GM21786 (cell line): Measurements from ENCODE around the gene THBS2.
"Not testable (repeated sequence)": the region's sequence is repeated elsewhere in the genome, so short reads cannot be mapped to it uniquely, and the experiment has no call there.

ENCODE experiments used
- ATAC-seq: cut with Tn5 transposase; IDR thresholded peaks from one replicate; pipeline ENCODE4 v1.9.1; 2021; ENCODE audit not compliant: unreplicated experiment

The THBS2 gene

DNA sequence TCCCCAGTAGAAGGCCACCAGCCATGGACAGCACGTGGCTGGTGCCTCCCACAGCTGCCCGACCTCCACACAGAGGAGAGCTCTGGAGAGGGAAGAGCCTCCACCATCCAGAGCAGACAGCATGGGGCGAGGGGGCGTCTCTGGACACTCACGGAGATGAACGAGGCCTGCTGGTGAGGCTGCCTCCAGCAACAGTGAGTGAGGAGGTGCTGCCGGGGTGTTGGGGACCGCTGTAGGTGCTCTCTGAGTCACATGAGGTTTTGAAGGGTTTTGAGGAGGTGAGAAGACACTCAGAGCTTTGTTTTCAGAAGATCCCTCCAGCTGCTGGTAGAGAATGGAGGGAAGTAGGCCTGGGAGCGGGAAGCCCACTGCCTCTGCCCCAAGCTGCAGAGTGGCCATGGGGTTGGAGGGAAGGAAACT, 65.6 kb downstream of the THBS2 start:
- ATAC-seq, result no peak

DNA sequence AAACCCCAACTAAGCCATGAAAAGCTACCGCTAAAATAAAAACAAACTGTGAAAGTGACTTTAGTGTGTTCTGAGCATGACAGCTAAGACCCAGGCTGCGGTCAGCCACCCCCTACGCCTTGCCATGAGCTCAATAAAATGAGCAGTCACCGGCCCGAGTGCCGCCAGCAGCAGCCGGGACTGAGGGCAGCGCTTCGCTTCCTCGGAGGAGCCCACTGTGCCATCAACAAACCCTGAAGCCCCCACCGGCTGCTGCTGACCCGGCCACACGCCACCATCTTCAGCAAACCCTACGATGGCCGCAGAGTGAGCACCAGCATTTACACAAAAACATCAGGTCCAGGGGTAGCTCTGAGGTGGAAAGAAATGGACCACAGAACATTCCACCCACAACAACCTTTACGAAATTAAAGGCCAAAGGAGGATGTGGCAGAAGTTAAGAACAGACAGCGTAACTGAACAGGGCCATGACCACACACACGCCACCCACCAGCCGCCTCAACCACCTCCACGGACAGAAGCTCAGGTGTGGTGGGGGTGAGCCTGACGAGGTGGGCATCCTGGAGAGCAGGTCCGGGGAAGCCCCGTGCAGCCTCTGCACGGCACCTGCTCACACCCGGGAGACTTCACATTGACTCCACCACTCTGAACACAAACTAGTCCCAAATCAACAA, 67.0 kb downstream of the THBS2 start:
- no peak for ATAC-seq

DNA sequence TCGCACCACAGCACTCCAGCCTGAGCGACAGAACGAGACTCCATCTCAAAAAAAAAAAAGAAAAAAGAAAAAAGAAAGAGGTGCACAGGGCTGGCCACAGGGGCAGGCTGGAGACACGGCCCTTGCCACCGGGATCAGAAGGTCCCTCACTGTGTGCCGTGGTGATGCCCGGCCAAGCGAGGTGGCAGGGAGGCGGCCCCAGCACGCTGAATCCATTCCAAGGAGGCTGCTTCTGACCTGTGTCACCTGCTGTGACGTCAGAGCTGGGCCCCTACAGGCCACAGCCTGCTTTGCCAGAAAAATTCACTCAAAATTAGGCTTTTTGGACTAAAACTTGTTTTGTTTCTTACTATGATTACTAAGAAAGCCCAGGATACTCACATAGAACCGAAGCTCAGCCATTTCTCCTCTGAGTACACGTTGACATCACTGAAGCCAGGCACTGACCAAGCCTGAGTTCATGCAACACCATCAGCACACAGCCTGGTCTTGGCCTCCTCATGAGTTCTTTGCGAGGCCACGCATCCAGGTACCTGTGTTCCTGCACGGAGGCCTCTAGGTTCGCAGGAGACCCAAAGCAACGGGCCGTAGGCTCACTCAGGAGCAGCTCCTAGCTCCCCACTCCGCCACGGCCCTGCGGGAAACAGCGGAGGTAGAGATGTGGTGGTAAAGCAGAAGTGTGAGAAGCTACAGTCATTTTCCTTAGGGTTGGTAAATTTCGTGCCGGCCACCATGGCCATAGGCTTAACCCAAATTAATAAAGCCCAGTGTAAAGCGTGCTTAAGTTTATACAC, 67.8 kb downstream of the THBS2 start:
- ATAC-seq, result no peak

DNA sequence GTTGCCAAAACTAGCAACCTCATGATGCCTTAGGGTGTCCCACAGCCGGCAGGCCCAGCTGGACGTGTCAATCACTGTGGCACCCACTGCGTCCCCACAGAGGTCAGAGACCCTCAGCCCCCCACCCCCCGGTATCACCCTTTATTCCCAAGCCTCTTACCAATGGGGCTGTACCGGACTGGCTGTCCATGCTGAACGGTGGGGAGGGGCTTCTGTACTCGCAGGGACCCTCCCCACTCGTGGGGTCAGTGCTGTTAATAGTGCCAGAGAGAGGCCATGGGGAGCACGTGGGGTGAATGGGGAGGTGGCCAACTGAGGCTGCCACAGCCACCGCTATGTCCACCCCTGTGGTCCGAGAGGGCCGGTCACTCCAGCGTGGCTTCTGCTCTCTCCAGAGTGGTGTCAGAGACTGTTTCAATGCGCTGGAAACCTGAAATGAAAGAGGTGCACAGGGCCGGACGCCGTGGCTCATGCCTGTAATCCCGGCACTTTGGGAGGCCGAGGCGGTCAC, 68.6 kb downstream of the THBS2 start:
- no peak for ATAC-seq

DNA sequence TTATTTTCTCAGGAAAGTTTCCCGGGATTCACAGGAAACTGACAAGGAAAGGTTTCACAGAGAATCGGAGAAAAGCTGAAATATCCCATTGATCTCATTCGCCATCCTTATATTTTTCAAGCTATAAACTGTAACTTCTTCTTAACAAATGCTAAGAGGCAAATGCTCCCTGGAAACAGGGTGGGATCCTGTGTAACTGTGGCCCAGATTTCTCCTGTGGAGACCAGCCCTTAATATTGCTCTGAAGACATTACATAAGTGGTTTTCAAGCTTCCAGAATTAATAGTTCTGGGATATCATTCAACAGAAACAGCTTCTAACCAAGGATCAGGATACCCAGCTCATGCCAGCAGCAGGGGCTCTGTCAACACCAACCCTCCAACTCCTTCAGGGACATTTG, 69.2 kb downstream of the THBS2 start:
- ATAC-seq, result no peak

DNA sequence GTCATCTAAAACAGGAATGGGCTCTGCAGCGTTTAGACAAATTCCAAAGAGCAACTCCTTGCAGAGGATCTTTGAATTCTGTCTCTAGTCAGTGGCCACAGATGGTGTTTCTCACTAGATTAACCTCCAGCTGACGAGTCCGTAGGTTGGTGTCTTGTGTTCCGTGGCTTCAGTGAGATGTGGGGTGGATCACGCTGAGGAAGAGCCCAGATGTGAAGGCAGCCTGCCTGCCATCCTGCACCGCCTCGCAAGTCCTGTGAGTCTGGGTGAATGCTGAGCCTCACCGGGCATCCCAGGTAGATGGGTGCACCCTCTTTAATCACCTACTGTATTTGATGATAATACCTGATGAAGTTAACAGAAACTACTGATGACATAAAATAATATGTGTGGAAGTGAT, 70.4 kb downstream of the THBS2 start:
- ATAC-seq, result no peak

DNA sequence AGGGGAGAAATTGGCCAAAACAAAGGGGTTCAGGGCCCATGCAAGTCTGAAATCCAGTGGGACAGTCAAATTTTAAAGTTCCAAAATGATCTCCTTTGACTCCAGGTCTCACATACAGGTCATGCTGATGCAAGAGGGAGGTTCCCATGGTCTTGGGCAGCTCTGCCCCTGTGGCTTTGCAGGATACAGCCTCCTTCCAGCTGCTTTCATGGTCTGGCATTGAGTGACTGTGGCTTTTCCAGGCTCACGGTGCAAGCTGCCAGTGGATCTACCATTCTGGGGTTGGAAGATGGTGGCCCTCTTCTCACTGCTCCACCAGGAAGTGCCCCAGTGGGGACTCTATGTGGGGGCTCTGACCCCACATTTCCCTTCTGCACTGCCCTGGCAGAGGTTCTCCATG, 73.8 kb downstream of the THBS2 start:
- ATAC-seq, result not testable (repeated sequence)

DNA sequence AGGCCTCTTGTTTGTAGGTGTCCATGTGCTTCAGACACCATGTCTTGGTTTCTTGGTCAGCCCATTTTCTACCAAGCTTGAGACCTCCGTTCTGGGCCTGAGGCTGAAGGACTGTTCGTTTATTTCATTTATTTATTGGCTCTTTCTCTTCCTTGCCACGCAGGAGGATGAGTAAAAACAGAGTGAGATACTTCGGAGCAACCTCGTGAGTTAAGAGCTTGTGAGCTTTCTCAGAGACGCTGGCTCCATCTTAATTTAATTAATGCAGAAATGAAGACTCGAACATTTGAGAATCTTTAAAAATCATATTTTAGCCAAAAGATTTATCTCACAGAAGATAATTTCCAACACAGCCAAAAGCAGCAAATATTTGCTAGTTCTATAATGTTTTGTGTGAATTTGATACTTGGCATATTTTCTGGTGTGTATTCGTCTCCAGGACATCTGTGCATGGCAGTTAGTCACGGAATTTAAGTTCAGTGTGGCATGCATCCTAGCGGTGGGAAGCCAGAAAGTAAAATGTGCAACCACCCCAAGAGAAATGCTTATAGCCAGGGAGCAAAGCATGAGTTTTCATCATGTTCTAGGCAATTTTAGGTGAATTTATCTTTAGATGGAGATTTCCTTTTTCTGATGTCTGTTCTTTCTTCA, 76.0 kb downstream of the THBS2 start:
- no peak for ATAC-seq

DNA sequence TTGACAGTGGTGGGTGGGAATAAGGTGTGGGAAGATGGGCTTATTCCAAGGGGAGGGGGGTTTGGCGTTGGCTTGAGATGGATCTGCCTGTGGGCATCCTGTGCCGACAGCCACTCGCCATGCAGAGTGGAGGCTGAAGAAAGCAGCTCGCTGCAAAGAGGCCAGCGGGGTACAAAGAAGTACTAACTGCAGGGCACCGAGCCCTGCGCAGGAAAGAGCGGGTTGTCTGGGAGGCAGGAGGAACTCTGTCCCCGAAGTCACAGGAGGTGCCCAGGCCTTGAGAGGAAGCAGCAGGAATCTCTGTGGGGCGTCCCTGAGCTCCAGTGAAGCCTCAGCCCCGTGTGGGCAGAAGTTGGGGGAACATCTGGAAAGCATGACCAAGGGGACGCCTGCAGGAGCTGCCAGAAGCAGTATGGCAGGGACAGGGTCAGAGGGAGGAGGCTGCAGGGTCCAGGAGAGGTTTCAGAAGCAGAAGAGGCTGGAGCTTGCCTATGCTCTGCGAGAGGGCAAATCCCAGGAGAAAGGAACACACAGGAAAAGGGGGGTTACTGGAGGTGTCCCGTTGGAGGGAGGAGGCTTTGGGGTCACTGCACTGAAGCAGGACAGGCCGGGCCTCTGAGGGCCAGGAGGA, 77.2 kb downstream of the THBS2 start:
- ATAC-seq, result no peak

DNA sequence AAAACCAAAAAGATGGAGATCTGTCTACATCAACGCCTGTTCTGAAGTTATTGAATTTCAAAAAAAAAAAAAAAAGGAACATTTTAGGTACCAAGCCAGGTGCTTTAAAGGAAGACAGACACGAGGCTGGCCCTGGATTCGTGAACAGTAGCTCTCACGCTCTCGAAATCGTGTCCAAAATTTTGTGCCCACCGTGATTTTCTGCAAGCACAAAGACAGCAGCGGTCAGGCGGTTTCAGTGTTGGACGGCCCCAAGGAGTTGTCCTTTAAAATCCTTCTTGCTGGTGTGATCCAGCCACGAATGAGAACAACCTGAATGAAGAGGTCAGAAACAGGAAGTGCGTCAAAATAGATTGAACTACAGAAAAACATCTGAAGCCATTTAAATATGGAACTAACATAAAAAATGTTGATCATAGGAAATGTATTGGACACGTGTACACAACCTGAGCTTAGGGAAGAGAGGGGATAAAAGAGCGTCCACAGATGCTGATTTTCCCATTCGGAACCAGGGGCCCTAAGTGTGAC, 78.2 kb downstream of the THBS2 start:
- no peak for ATAC-seq

DNA sequence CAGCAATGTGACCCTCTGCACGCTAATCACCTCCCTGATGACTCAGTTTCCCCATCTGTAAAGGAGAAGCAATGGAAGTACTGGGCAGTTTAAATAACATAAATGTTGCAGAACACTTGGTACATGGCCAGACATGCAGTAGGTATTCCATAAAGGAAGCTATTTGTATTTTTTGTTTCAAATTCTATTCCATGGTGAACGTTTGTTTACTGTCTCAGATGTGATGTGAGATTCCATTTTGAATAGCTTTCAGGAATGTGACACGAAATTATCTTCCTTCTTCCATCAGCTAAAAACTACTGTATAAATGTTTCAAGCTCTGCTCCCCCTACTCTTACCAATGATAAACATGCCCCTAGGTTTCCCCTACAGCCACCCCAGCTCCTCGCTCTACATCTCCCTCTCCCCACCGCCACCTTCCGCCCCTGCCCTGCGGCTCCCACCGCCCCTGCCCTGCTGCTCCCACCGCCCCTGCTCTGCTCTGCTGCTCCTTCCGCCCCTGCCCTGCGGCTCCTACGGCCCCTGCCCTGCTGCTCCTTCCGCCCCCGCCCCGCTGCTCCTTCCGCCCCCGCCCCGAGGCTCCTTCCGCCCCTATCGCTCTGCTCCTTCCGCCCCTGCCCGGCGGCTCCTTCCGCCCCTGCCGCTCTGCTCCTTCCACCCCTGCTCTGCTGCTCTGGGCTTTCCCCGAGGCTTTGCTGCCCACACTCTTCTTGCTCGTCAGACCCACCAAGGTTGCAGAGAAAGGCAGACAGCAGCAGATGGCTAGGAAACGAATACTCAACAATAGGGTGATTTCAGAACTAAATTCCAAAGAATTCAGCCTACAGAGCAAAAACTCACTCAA, 78.9 kb downstream of the THBS2 start:
- ATAC-seq, result no peak

DNA sequence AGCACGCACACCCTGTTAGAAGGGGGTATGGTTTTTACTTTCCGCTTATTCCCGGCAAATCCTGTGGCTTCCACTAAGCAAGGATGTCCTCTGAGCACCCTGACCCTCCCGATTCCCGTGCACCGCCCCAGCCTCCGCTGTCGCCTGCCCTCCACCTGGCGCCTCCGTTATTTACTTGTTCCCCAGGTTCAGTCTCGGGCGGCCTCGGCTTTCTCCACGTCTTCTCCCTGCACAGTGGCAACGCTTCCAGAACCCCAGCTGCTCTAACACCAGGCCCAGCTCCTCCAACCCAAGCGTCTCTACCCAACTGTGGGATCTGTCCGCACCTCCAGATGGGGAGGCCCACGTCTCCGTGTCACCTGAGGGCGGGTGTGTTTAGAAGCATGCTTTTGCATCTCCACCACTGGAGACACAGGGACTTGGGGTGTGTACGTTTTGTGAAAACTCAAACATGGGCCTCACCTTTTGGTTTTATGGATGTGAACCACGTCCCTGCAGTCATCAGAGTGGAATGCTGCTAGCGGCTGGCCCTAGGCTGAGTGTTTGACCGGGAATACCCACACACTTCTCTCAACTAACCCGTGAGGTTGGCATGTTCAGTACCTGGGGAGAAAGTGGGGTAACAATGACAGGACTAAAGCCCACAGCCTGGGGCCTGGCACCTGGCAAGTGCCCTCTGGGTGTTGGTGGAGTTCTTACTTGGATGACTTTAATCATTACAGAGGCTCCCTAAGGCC, 79.9 kb downstream of the THBS2 start:
- no peak for ATAC-seq

DNA sequence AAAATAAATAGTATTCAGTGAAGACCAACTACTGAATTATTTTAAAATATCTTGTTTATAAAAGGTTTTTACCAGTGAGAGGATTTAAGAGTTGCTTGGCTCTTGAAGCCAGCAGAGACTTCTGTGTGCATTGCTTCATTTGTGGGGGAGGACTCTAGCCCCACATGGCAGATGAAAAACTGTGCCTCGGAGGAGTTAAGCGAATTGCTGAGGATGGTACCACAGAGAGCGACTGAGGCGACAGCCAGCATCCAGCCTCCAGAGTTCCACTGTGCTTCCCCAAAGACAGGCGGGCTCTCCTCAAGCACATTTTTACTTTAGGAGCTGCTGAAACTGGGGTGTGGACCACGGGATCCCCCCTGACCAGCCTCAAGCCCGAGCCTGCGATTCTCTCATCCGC, 80.7 kb downstream of the THBS2 start:
- no peak for ATAC-seq

DNA sequence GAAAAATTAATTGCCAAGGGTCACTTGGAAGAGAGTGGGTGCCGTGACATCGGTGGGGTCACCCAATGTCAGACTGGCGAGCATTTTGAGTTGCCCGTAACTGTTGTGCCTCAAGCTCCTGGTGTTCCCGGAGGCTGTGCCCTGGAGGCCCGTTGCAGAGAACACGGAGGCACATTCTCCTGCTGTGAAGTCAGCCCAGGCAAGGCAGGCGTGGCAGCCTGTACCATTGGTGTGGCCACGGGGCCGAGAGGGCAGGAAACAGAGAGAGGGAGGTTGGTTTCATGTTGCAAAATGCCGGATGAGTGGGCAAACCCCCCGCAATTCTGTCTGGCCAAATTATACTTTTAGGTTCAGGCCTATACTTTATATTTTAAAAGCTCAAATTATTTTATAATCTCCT, 81.2 kb downstream of the THBS2 start:
- no peak for ATAC-seq

DNA sequence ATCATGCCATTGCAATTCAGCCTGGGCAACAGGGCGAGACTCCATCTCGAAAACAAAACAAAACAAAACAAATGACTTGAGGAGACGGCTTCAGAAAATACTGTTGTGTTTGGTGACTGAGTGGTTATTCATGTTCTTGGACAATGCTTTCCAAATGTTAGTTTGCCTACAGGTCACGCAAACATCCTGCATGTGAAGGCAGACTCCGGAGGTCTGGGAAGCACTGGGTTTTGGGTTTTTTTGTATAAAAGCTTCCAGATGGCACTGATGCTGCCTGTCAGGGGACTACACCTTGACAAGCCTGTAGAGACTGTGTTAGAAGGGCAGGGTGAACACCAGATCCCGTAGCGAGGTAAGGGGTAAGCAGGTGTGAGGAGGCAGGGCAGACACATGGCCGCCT, 81.7 kb downstream of the THBS2 start:
- no peak for ATAC-seq

DNA sequence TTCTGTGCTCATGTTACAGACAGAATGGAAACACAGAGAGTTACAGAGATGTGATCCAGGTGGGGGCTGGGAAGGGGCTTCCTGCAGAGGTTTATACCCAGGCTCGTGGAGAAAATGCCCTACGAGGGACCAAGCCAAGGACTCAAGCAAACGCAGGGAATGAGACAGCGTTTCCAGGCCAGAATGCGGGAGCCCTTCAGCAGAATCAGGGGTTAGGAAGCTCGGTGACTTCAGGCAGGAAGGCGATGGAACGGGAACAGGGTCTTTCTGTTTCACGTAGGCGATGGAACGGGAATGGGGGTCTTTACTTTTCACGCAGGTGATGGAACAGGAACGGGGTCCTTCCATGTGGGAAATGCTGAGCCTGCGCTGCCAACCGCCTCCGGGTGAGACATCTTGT, 82.6 kb downstream of the THBS2 start:
- ATAC-seq, result no peak

DNA sequence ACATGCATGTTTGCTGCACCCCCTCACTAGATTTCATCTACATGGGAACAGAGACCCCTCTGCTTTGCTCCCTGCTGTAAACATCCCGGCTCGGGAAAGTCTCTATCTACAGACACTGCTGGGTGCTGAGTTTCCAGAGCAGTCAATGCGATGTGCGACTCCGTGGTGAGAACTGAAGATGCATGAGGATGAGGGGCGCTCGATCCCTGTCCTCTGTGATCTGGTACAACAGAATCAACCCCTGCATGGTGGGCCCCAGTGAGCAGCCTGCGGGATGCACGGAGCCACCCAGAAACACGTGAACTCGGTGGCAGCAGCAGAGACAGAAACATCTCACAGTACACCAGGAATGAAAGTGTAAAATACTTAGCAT, 83.1 kb downstream of the THBS2 start:
- ATAC-seq, result no peak

DNA sequence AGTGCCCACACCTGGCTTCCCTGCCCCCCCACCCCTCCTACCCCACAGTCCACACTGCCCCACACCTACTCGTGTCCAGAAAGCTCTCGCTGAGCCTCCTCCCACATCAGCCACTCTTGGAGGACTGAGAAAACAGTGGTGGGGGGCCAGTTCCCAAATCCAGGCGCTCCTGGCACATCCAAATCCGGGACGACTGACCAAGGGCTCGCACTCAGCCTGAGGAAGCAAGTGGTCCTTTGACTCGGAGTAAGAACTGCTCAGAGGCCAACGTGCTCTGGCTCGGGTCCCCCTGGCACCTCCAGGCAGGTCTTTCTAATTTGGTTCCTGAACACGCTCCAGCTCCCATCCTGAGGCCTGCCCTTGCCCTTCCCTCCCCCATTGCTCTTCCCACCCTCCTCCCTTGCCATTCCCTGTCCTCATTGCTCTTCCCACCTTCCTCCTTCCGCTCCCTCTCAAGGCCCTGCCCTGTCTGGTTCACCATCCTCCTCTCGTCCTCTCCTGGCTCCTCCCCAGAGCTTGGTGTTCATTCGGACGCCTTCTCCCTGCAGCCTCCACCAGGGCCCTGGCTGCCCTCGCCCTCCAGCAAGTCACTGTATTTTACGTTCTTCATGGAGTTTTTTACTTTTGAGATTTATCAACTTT, 83.6 kb downstream of the THBS2 start:
- no peak for ATAC-seq

DNA sequence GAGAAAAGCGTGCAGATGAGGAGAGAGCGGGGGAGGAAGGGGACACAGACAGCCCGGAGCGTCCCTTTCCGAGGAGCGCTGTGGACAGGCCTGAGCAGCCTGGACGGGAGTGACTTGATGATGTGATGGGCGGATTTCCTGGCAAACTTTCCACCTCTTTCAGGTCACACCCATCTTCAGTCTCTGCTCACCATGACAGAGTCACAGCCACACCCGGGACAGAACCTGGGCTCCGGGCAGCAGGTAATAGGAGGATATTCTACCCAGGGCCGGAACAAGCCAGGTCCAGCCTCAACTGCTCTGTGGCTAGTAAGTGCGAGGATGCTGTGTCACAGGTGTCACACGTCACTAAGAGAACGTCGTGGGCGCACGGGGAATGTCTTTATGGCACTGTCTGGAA, 84.3 kb downstream of the THBS2 start:
- ATAC-seq, result no peak
